Stomach (tissue), 9 donors: ENCODE data around the gene FAM168A. TPM values are rescaled to one million over a fixed set of nuclear protein-coding genes. Genes with fewer than 3 reads are reported as not detected.

Source experiments
- DNase-seq, 2 donors: peaks; one replicate each; pipeline versions ENCODE4 v3.0.0 to v3.0.0-alpha.2; 2013 to 2019
- H3K27ac ChIP-seq, 5 donors: fragments of 200-600 bp in 4 of 5; sonication (generic) in 4 of 5; one replicate each; pipeline ENCODE4 v1.5.1; 2013 to 2019; ENCODE audit warnings: mild to moderate bottlenecking in 1 of 5, moderate library complexity in 1 of 5
- H3K27me3 ChIP-seq, 3 donors: fragments of 200-600 bp; sonication (generic); one replicate each; pipeline ENCODE4 v1.5.1; 2017 to 2019; ENCODE audit warnings: mixed run types in 1 of 3
- H3K36me3 ChIP-seq, 4 donors: fragments of 200-600 bp; sonication (generic); 1 replicate in 3 of 4; 2 replicates in 1 of 4; pipeline ENCODE4 v1.5.1; 2016 to 2019
- H3K4me1 ChIP-seq, 4 donors: fragments of 200-600 bp; sonication (generic); one replicate each; pipeline ENCODE4 v1.5.1; 2016 to 2019
- H3K4me3 ChIP-seq, 4 donors: fragments of 200-600 bp; sonication (generic) in 3 of 4; one replicate each; pipeline ENCODE4 v1.5.1; 2016 to 2019; ENCODE audit warnings: mild to moderate bottlenecking in 1 of 4
- H3K9me3 ChIP-seq, 4 donors: fragments of 200-600 bp; sonication (generic); one replicate each; pipeline ENCODE4 v1.5.1; 2016 to 2019
- EP300 ChIP-seq: sonication (generic); formaldehyde crosslinking; IDR thresholded peaks from one replicate; pipeline ENCODE4 v1.6.1; 2017; ENCODE audit warnings: antibody characterized with exemption
- POLR2A ChIP-seq, 4 donors: fragments of 450-650 bp; IDR thresholded peaks; one replicate each; pipeline ENCODE4 v1.6.1; 2016; ENCODE audit warnings: antibody characterized with exemption in 4 of 4, control low read depth in 2 of 4, mild to moderate bottlenecking in 1 of 4, moderate library complexity in 1 of 4
- POLR2AphosphoS5 ChIP-seq, 3 donors: sonication (generic); formaldehyde crosslinking; IDR thresholded peaks; one replicate each; pipeline ENCODE4 v1.6.1; 2016; ENCODE audit warnings: antibody characterized with exemption in 3 of 3
- WGBS, 5 donors: extraction: QIAGEN DNeasy Blood & Tissue Kit in 3 of 5; methylation state at CpG; one replicate each; pipeline versions ENCODE4 v1.1.5 to v1.1.7; 2013 to 2018; 5-methylcytosine and 5-hydroxymethylcytosine counted together
- intact Hi-C: fragments of 100-400 bp; cut with DNase I; formaldehyde crosslinking; loops from one replicate; pipeline ENCODE4 v1.15.1; 2023; ENCODE audit warnings: low total_unique reads
- polyA plus RNA-seq, 3 donors: library from polyadenylated mRNA; stranded (reverse); fragments of 200-250 nt; gene quantifications; one replicate each; pipeline ENCODE4 v1.2.3, GENCODE V29; 2013
- total RNA-seq, 5 donors: library from RNA; depleted of rRNA; stranded (reverse); fragments of >200 nt; gene quantifications; one replicate each; pipeline versions ENCODE4 v1.1.0 to v1.2.3, GENCODE V29; 2014 to 2016
- TF ChIP-seq, protein P1 (sequence below), 7 experiments: fragments of 450-650 bp in 4 of 7; fragments of 200-600 bp in 3 of 7; sonication (generic) in 3 of 7; IDR thresholded peaks; one replicate each; pipeline ENCODE4 v1.5.1; 2016 to 2019; ENCODE audit warnings: antibody characterized with exemption in 7 of 7, control low read depth in 2 of 7, mild to moderate bottlenecking in 1 of 7
- donor health status: healthy with polysubstance abuse.
- donor health status: Bipolar disorder and iron deficiency.
- donor health status: healthy.

The FAM168A gene
- total and polyA plus RNA-seq, 8 donors = 4.3 to 25.4 (median 6.3) TPM

- DNase-seq = no peak
- 93 to 99% (median 95%) methylated on average over 2 of the region's 2 CpGs for WGBS, 5 donors
- TF ChIP-seq EP300 = no peak
- intact Hi-C loops = no loop called here
- H3K36me3 ChIP-seq = no peaks in the 10 kb centered on the region
- H3K4me1 ChIP-seq = peaks cover 0 to 21% (median 12%) of the 10 kb centered on the region in 4 donors
- no peak overlapping the region for H3K27ac ChIP-seq
- H3K4me3 ChIP-seq = no peak overlapping the region
- H3K27me3 ChIP-seq = no peaks in the 10 kb centered on the region
- no peaks in the 10 kb centered on the region for H3K9me3 ChIP-seq
Observed at GRCh38 chr11:73547706-73548595, 50.0 kb downstream of the FAM168A start.

- H3K4me3 ChIP-seq = no peak overlapping the region
- peaks cover 3 to 33% (median 16%) of the 10 kb centered on the region in 4 donors for H3K4me1 ChIP-seq
- intact Hi-C loops = no loop called here
- no peaks in the 10 kb centered on the region for H3K36me3 ChIP-seq
- DNase-seq = no peak
- H3K9me3 ChIP-seq = no peaks in the 10 kb centered on the region
- H3K27me3 ChIP-seq = no peaks in the 10 kb centered on the region
- no peak overlapping the region for H3K27ac ChIP-seq
- WGBS, 5 donors = 48 to 62% (median 56%) methylated on average over 1 of the region's 1 CpG
- TF ChIP-seq, protein P1, sequence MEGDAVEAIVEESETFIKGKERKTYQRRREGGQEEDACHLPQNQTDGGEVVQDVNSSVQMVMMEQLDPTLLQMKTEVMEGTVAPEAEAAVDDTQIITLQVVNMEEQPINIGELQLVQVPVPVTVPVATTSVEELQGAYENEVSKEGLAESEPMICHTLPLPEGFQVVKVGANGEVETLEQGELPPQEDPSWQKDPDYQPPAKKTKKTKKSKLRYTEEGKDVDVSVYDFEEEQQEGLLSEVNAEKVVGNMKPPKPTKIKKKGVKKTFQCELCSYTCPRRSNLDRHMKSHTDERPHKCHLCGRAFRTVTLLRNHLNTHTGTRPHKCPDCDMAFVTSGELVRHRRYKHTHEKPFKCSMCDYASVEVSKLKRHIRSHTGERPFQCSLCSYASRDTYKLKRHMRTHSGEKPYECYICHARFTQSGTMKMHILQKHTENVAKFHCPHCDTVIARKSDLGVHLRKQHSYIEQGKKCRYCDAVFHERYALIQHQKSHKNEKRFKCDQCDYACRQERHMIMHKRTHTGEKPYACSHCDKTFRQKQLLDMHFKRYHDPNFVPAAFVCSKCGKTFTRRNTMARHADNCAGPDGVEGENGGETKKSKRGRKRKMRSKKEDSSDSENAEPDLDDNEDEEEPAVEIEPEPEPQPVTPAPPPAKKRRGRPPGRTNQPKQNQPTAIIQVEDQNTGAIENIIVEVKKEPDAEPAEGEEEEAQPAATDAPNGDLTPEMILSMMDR (IDR thresholded peaks at IDR 0.05) = no peak
- no peak for TF ChIP-seq EP300
- TF ChIP-seq POLR2A (IDR thresholded peaks at IDR 0.05) = no peak
- no peak for TF ChIP-seq POLR2AphosphoS5 (IDR thresholded peaks at IDR 0.05)
Observed at GRCh38 chr11:73542175-73542574, 55.7 kb downstream of the FAM168A start.

DNA sequence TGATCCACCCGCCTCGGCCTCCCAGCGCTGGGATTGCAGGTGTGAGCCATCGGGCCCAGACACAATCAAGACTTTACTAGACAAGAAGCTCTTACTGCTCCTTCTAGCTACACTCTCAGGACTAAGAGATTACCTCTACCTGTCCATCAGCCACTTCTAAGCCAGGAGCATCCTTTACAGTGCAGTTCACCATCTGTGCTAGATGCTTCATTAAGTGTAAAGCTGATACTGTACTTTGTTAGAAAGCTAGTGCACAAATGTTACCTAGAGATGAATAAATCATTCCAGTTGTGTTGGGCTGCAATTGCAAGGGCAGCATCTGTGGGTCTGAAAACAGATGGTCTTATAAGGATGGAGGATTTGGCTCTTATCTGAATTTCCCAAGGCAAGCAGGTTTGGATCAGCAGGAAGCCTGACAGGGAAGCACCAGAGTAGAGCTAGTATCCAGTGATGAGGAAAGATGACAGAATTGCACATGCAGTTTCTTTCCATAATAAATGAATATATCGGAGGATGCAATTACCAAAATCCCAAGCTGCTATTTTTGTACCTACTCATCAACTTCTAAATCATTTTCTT lies 58.3 kb downstream of the FAM168A start:
- Histone ChIP-seq H3K9me3 (no peaks in the 10 kb centered on the region), H3K27ac (no peak overlapping the region), H3K4me1 (peaks cover 3 to 33% (median 16%) of the 10 kb centered on the region in 4 donors), H3K4me3 (no peak overlapping the region), H3K27me3 (no peaks in the 10 kb centered on the region), H3K36me3 (no peaks in the 10 kb centered on the region)
- 89 to 96% (median 95%) methylated on average over 5 of the region's 5 CpGs for WGBS, 5 donors
- intact Hi-C loops = no loop called here
- no peak for TF ChIP-seq POLR2AphosphoS5 (IDR thresholded peaks at IDR 0.05)
- TF ChIP-seq, protein P1 (IDR thresholded peaks at IDR 0.05) = no peak
- TF ChIP-seq POLR2A (IDR thresholded peaks at IDR 0.05) = no peak
- no peak for TF ChIP-seq EP300
- DNase-seq = no peak

DNA sequence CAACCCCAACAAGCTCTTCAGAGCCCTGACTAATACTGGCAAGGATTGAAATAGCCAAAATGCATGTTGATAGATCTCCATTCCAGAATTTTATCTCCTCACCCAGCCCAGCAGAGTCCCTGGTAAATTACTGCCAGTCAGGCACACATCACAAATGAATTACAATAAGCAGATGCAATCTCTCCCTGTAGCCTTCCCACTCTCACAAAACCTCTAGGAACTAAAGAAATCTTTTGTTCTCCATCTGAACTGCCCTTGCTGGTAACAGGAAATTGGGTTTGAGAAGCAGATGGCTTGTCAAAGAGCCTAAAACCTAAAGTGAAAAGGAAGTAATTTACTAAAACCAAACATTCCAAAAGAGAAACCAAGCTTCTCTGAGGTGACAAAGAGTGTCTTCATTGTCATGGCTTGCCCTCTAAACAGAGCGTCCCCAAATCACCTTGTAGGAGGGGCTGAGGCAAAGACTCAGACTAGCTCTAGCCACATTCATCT lies 59.5 kb downstream of the FAM168A start:
- DNase-seq = peak in 1 of 2 donors; percentile 21
- Histone ChIP-seq H3K9me3 (no peaks in the 10 kb centered on the region), H3K27me3 (no peaks in the 10 kb centered on the region), H3K4me3 (no peak overlapping the region), H3K36me3 (no peaks in the 10 kb centered on the region), H3K27ac (no peak overlapping the region), H3K4me1 (peaks cover 3 to 33% (median 16%) of the 10 kb centered on the region in 4 donors)
- intact Hi-C loops = no loop called here
- TF ChIP-seq POLR2AphosphoS5 (IDR thresholded peaks at IDR 0.05) = no peak
- TF ChIP-seq EP300 = no peak
- TF ChIP-seq, protein P1 (IDR thresholded peaks at IDR 0.05) = no peak
- no peak for TF ChIP-seq POLR2A (IDR thresholded peaks at IDR 0.05)
- 17 to 74% (median 63%) methylated on average over 1 of the region's 1 CpG for WGBS, 5 donors
